Suprapubic skin (tissue), 4 donors: ENCODE data around the gene COX7A1. TPM values are rescaled to one million over a fixed set of nuclear protein-coding genes. Genes with fewer than 3 reads are reported as not detected.

Experiments
- DNase-seq, 2 donors: peaks; one replicate each; pipeline ENCODE4 v3.0.0-alpha.2; 2019; ENCODE audit warnings: low spot score in 2 of 2
- H3K27ac ChIP-seq: fragments of 200-600 bp; sonication (generic); one replicate; pipeline ENCODE4 v1.5.1; 2019
- H3K27me3 ChIP-seq: fragments of 200-600 bp; sonication (generic); one replicate; pipeline ENCODE4 v1.5.1; 2019
- H3K36me3 ChIP-seq: fragments of 200-600 bp; sonication (generic); one replicate; pipeline ENCODE4 v1.5.1; 2019
- H3K4me1 ChIP-seq: fragments of 200-600 bp; sonication (generic); one replicate; pipeline ENCODE4 v1.5.1; 2019
- H3K4me3 ChIP-seq: fragments of 200-600 bp; sonication (generic); one replicate; pipeline ENCODE4 v1.5.1; 2019; ENCODE audit warnings: mild to moderate bottlenecking
- H3K9me3 ChIP-seq: fragments of 200-600 bp; sonication (generic); one replicate; pipeline ENCODE4 v1.5.1; 2019
- POLR2A ChIP-seq, 2 donors: fragments of 450-650 bp; IDR thresholded peaks; one replicate each; pipeline ENCODE4 v1.6.1; 2017; ENCODE audit warnings: antibody characterized with exemption in 2 of 2, mild to moderate bottlenecking in 2 of 2, moderate library complexity in 2 of 2
- WGBS: methylation state at CpG from one replicate; pipeline ENCODE4 v1.1.5; 2018; 5-methylcytosine and 5-hydroxymethylcytosine counted together
- total RNA-seq, 4 donors: library from RNA; depleted of rRNA; stranded (reverse); fragments of >200 nt; gene quantifications; one replicate each; pipeline ENCODE4 v1.1.0, GENCODE V29; 2016
- TF ChIP-seq, protein P1 (sequence below), 2 donors: fragments of 200-600 bp in 1 of 2; fragments of 450-650 bp in 1 of 2; sonication (generic) in 1 of 2; IDR thresholded peaks; one replicate each; pipeline ENCODE4 v1.5.1; 2016 to 2019; ENCODE audit warnings: antibody characterized with exemption in 2 of 2, mild to moderate bottlenecking in 1 of 2, moderate library complexity in 1 of 2

The COX7A1 gene
- total RNA-seq, 4 donors from 2014 or later = 5.6 to 17.1 (median 11.4) TPM

DNA sequence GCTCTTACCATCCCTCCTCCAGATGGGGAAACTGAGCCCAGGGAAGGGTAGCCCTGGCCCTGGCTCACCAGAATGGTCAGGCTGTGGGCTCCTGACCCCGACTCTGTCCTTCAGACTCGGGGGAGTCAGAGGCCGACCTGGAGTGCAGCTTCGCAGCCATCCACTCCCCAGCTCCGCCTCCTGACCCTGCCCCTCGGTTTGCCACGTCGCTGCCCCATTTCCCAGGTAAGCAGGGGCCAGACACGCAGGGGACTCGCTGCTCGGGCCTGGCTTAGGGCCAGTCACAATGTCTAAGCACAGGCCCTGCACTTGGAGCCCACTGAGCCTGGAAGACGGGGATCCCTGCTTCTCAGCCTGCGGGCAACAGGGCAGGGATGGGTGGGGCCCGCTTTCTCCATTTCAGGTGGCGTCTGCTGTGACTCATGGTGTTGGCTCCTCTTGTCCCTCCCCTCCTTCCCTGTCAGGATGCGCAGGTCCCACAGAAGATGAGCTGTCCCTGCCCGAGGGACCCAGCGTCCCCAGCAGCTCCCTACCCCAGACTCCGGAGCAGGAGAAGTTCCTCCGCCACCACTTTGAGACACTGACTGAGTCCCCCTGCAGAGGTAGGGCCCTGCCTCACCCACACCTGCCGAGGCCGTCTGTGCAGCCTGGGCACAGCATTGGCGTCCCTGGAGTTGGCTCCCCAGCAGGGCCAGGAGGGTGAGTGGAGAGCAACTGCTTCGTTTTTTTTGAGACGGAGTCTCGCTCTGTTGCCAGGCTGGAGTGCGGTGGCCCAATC is 50.5 kb downstream of the COX7A1 start:
- Histone ChIP-seq H3K4me1 (peaks cover 26% of the 10 kb centered on the region), H3K27ac (peak overlapping the region; percentile 64), H3K4me3 (no peak overlapping the region)

More for the DNA sequence above, 50.5 kb downstream of the COX7A1 start:
- WGBS = 57% methylated on average over 25 of the region's 27 CpGs
- H3K9me3 ChIP-seq = no peaks in the 10 kb centered on the region
- no peak for DNase-seq
- peaks cover 4% of the 10 kb centered on the region for H3K36me3 ChIP-seq
- H3K27me3 ChIP-seq = no peaks in the 10 kb centered on the region
- TF ChIP-seq, protein P1, sequence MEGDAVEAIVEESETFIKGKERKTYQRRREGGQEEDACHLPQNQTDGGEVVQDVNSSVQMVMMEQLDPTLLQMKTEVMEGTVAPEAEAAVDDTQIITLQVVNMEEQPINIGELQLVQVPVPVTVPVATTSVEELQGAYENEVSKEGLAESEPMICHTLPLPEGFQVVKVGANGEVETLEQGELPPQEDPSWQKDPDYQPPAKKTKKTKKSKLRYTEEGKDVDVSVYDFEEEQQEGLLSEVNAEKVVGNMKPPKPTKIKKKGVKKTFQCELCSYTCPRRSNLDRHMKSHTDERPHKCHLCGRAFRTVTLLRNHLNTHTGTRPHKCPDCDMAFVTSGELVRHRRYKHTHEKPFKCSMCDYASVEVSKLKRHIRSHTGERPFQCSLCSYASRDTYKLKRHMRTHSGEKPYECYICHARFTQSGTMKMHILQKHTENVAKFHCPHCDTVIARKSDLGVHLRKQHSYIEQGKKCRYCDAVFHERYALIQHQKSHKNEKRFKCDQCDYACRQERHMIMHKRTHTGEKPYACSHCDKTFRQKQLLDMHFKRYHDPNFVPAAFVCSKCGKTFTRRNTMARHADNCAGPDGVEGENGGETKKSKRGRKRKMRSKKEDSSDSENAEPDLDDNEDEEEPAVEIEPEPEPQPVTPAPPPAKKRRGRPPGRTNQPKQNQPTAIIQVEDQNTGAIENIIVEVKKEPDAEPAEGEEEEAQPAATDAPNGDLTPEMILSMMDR (IDR thresholded peaks at IDR 0.05) = no peak
- no peak for TF ChIP-seq POLR2A (IDR thresholded peaks at IDR 0.05)

Other genes starting within 250 kb of the COX7A1 start
- 1 to 10 TPM in 1 of 4 donors, not detected in 3; 8.3 TPM for gene HCST, start 249.9 kb downstream of the COX7A1 start, total RNA-seq
- gene TYROBP, start 244.2 kb downstream of the COX7A1 start, total RNA-seq = 10 to 100 TPM; 12.4 to 29.4 (median 15.6) TPM
- 10 to 100 TPM; 10.9 to 18.3 (median 12.8) TPM for gene LRFN3, start 216.1 kb downstream of the COX7A1 start, total RNA-seq
- gene SDHAF1, start 157.3 kb downstream of the COX7A1 start, total RNA-seq = 10 to 100 TPM; 21.6 to 29.6 (median 27.5) TPM
- gene SYNE4, start 143.6 kb downstream of the COX7A1 start, total RNA-seq = 1 to 10 TPM in 3 of 4 donors, under 1 TPM in 1; 0.42 to 3.0 (median 1.8) TPM
- 10 to 100 TPM; 21.1 to 33.2 (median 24.9) TPM for gene ALKBH6, start 138.2 kb downstream of the COX7A1 start, total RNA-seq
- 1 to 10 TPM; 2.2 to 3.0 (median 2.7) TPM for gene CLIP3, start 119.6 kb downstream of the COX7A1 start, total RNA-seq
- gene THAP8, start 98.2 kb downstream of the COX7A1 start, total RNA-seq = 10 to 100 TPM in 3 of 4 donors, 1 to 10 TPM in 1; 5.7 to 20.4 (median 10.9) TPM
- 1 to 10 TPM; 1.4 to 3.7 (median 1.8) TPM for gene WDR62, start 97.5 kb downstream of the COX7A1 start, total RNA-seq
- gene OVOL3, start 41.3 kb downstream of the COX7A1 start, total RNA-seq = not detected
- gene POLR2I, start 37.6 kb downstream of the COX7A1 start, total RNA-seq = 10 to 100 TPM; 21.8 to 57.5 (median 31.3) TPM
- 100 to 1,000 TPM in 1 of 4 donors, 10 to 100 TPM in 3; 63.2 to 117 (median 90.5) TPM for gene TBCB, start 37.0 kb downstream of the COX7A1 start, total RNA-seq
- gene CAPNS1, start 12.4 kb downstream of the COX7A1 start, total RNA-seq = 10 to 100 TPM; 60.2 to 95.5 (median 79.2) TPM
- 1 to 10 TPM; 3.6 to 9.8 (median 6.2) TPM for gene ZNF565, start 62.2 kb upstream of the COX7A1 start, total RNA-seq
- 10 to 100 TPM; 60.2 to 70.4 (median 64.3) TPM for gene ZNF146, start 62.7 kb upstream of the COX7A1 start, total RNA-seq
- gene ZFP14, start 226.8 kb upstream of the COX7A1 start, total RNA-seq = 10 to 100 TPM in 1 of 4 donors, 1 to 10 TPM in 3; 1.5 to 10.5 (median 3.6) TPM